T47D (cell line): ENCODE measurements around the gene BBIP1.
"Not testable (repeated sequence)": the region's sequence is repeated elsewhere in the genome, so short reads cannot be mapped to it uniquely, and the experiment has no call there.

Experiments
- DNase-seq, 2 experiments: peaks; one replicate each; pipeline versions ENCODE4 v3.0.0 to v3.0.0-alpha.2; 2011 to 2012; ENCODE audit warnings: low read depth in 1 of 2, low spot score in 1 of 2
- JUND ChIP-seq: IDR thresholded peaks from 2 replicates; pipeline ENCODE4 v1.6.1; 2012; ENCODE audit warnings: low read depth
- in situ Hi-C: cut with HindIII; loops from 2 replicates; pipeline ENCODE4 v1.10.0; 2016; ENCODE audit warnings: low sequenced_read_pairs, low pct_unique_long_range_greater_than_20kb

BBIP1 gene

DNA sequence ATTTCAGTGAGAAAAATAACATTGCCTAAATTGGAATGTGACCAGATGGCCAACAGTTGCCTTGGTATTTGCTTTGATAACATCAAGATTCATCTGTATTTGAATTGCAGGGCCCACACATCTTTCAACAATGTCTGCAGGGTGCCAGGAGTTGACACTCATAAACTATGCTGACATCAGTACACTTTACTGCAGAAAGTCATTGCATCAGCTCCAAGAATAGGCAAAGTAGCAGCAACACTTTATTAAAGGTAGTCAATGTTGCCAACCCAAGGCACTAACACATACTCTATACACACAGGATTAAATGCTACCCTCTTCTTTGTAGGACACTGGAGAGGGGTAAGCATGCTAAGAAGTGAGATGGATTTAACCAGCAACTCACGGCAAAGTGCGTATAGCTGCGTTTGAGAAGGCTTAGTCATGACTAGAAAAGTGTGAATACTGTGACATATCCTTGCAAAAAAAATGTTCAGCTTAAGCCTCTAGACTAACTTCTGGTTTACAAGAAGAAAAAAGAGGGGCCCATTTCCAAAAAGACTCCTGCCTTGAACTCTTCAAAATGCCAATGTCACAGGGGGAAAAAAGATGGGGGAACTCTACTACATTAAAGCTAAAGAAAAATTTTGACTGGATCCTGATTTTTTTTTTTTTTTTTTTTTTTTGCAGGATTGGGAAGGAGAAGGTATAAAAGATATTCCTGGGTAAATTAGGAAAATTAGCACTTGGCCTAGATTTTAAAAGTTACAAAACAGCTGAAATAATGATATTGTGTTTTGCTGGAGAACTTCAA, 2.2 kb downstream of the BBIP1 start:
- DNase-seq = peak; percentile 12 to 90
- in situ Hi-C loops = no loop called here

DNA sequence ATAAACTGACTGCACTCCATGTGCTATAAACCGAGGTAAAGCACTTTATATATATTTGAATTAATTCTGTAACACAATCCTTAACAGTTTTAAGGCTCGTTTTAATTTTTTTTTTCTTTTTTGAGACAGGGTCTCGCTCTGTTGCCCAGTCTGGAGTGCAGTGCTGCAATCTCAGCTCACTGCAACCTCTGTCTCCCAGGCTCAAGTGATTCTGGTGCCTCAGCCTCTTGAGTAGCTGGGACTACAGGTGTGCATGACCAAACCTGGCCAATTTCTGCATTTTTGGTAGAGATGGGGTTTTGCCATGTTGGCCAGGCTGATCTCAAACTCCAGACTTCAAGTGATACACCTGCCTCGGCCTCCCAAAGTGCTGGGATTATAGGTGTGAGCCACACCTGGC, 3.4 kb downstream of the BBIP1 start:
- DNase-seq, in situ Hi-C loops: not testable (repeated sequence)

More for the DNA sequence above, 2.2 kb downstream of the BBIP1 start:
- peak; percentile 91 for TF ChIP-seq JUND

DNA sequence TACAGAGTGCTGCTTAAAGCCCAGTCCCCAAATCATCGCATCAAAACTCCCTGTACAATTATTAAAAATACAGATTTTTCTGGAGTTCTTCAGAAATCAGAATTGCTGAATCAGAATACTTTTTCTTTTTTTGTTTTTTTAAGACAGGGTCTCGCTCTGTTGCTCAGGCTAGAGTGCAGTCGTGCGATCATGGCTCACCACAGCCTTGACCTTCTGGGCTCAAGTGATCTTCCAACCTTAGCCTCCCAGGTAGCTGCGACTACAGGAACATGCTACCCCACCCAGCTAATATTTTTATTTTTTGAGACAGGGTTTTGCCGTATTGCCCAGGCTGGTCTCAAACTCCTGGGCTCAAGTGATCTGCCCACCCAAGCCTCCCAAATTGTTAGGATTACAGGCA, 3.9 kb downstream of the BBIP1 start:
- in situ Hi-C loops = no loop called here
- no peak for TF ChIP-seq JUND
- no peak for DNase-seq

- TF ChIP-seq JUND = no peak
- DNase-seq = no peak
- in situ Hi-C loops = no loop called here
These were observed 4.5 kb downstream of the BBIP1 start for GRCh38 chr10:110914431-110914830.

- in situ Hi-C loops = no loop called here
- DNase-seq = no peak
- no peak for TF ChIP-seq JUND
These were observed 6.6 kb downstream of the BBIP1 start for GRCh38 chr10:110912374-110912773.

DNA sequence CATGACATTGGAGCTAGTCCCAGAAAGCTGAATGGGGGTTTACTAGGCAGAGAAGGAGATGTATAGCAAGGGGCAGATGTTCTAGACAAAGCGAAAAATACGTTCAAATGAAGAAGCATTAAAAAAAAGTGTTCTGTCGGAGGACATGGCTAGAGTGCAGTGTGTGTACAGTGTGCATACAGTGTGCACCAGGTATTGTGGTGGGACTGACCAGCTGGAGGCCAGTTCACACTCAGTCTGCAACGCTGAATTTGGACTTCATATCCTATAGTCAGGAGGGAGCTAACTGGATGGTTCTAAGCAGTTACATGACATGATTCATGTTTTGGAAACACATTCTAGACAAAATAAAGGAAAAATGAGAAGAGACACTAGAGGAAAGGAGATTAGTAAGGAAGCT, 8.8 kb downstream of the BBIP1 start:
- TF ChIP-seq JUND = no peak
- in situ Hi-C loops = no loop called here
- no peak for DNase-seq

GRCh38 chr10:110903280-110904278, 15.4 kb downstream of the BBIP1 start:
- in situ Hi-C loops = no loop called here

GRCh38 chr10:110901954-110902819, 16.8 kb downstream of the BBIP1 start:
- no peak for TF ChIP-seq JUND
- DNase-seq = no peak
- in situ Hi-C loops = no loop called here

More at GRCh38 chr10:110903280-110904278, 15.4 kb downstream of the BBIP1 start:
- DNase-seq = no peak
- TF ChIP-seq JUND = no peak

DNA sequence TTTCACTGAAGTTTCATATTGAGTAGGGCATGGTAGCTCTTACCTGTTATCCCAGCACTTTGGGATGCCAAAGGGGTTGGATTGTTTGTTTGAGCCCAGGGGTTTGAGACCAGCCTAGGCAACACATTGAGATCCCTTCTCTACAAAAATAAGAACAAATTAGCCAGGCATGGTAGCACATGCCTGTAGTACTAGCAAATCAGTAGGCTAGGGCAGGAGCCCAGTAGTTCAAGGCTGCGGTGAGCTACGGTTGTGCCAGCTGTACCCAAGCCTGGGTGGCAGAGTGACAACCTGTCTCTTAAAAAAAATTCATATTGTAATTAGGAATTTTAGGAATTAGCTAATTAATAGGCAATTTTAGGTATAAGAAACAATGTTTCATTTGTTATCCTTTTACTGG, 18.0 kb downstream of the BBIP1 start:
- in situ Hi-C loops = no loop called here
- no peak for TF ChIP-seq JUND

DNA sequence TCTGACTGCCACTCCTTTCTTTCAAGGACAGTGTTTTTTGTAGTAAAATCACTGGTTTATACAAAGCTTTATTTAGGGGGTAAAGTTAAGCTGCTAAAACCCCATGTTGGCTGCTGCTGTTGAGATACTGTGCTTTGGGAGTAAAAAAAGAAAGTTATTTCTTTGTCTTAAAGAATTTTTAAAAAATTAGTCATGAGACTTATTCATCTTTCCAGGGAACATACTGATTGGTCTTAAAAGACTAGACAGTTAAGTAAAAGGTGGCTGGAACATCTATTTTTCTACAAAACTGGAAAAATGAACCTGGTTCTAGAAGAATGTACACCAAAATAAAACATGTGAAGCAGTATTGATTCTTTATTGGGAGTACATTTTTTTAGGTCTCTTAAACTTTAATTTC, 20.6 kb downstream of the BBIP1 start:
- in situ Hi-C loops = no loop called here
- no peak for DNase-seq
- TF ChIP-seq JUND = no peak

More for the DNA sequence above, 18.0 kb downstream of the BBIP1 start:
- DNase-seq = no peak

- TF ChIP-seq JUND = no peak
- in situ Hi-C loops = no loop called here
- peak in 1 of 2 experiments; percentile 57 for DNase-seq
These were observed 21.8 kb downstream of the BBIP1 start for GRCh38 chr10:110897184-110897583.

DNA sequence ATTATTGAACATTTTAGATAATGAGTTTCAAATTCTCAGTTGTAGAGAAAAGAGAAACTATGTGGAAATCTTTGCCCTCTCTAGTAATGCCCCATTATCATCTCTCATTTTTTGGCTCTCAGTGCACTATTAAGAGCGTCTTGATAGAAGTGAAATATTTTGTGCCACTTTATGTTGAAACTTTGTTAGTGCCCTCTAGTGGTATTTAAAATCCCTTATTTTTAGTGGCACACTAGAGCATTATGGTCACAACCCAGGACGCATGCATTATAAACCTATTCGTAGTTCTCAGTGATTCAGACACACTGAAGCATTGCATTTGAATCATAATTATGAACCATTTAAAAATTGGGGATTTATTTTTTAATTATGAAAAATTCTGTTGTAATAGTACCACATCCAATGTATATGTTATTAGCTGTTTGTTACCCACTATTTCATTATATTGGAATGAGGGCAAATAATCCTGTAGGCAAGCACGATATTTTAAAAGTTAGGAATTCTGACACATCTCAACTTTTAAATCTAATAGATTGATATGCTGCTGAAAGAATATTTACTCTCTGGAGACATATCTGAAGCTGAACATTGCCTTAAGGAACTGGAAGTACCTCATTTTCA, 25.3 kb downstream of the BBIP1 start:
- in situ Hi-C loops = no loop called here
- peak in 1 of 2 experiments; percentile 57 for DNase-seq
- no peak for TF ChIP-seq JUND
